GM12878 (cell line): Measurements from ENCODE around the gene SLC28A1. TPM values are rescaled to one million over a fixed set of nuclear protein-coding genes. Genes with fewer than 3 reads are reported as not detected.

ENCODE experiments used
- ATAC-seq: fragments of 200-7000 bp; cut with Tn5 transposase; 3 replicates; pipeline ENCODE4 v1.9.1; 2020; ENCODE audit warnings: mild to moderate bottlenecking, moderate library complexity
- BruUV-seq: library from RNA; stranded (reverse); fragments of 400-500 nt; replicated peaks from 2 replicates; lab custom pipeline; 2021; lab: Mats Ljungman, UMichigan
- CTCF ChIA-PET: fragments of 300-600 bp; sonication (Branson Sonifier 250); formaldehyde crosslinking; extraction: SDS; loops from one replicate; lab custom pipeline; 2021; ENCODE audit warnings: inconsistent platforms; lab: Yijun Ruan, JAX
- POLR2A ChIA-PET: fragments of 350-600 bp; formaldehyde crosslinking; extraction: SDS; loops from one replicate; lab custom pipeline; 2021; ENCODE audit warnings: inconsistent platforms; lab: Charles Lee
- RAD21 ChIA-PET: fragments of 300-600 bp; sonication (Branson Sonifier 250); formaldehyde crosslinking; loops from one replicate; lab custom pipeline; 2023; ENCODE audit warnings: antibody characterized with exemption; ENCODE audit not compliant: unreplicated experiment; lab: Charles Lee
- SMC1A ChIA-PET: fragments of 300-600 bp; sonication (Branson Sonifier 250); formaldehyde crosslinking; loops from one replicate; lab custom pipeline; 2023; ENCODE audit not compliant: unreplicated experiment, uncharacterized antibody; lab: Charles Lee
- DNase-seq: peaks from one replicate; pipeline ENCODE4 v3.0.0-alpha.2; 2011; ENCODE audit warnings: low read depth, low spot score
- FAIRE-seq: peaks from 3 replicates; lab custom pipeline; 2011; peaks lifted over from hg19 to GRCh38; lab: Jason Lieb, UNC
- H2AFZ ChIP-seq: 2 replicates; pipeline ENCODE4 v1.6.0; 2011; ENCODE audit warnings: low read depth, low read length, control low read depth; ENCODE audit not compliant: control insufficient read depth
- H3K27ac ChIP-seq: 2 replicates; pipeline ENCODE4 v1.5.1; 2011; ENCODE audit warnings: control low read depth; ENCODE audit not compliant: control insufficient read depth, insufficient read depth
- H3K27me3 ChIP-seq, 2 experiments: replicated peaks in 1 of 2; 2 replicates each; pipeline versions ENCODE4 v1.6.0 to v1.6.1; 2011; ENCODE audit warnings: low read length in 1 of 2; ENCODE audit not compliant: control insufficient read depth in 2 of 2, insufficient read depth in 2 of 2
- H3K36me3 ChIP-seq, 2 experiments: 2 replicates each; pipeline ENCODE4 v1.5.1; 2011; ENCODE audit warnings: low read length in 1 of 2; ENCODE audit not compliant: control insufficient read depth in 2 of 2, insufficient read depth in 2 of 2
- H3K4me1 ChIP-seq: 2 replicates; pipeline ENCODE4 v1.6.1; 2011; ENCODE audit warnings: mild to moderate bottlenecking, low read length, moderate library complexity, mixed read lengths; ENCODE audit not compliant: control insufficient read depth, insufficient read depth
- H3K4me2 ChIP-seq: 2 replicates; pipeline ENCODE4 v1.6.0; 2011; ENCODE audit warnings: control low read depth; ENCODE audit not compliant: control insufficient read depth, insufficient read depth
- H3K4me3 ChIP-seq: fragments of 200-600 bp; sonication (generic); 2 replicates; pipeline ENCODE4 v1.5.1; 2016
- H3K79me2 ChIP-seq: 2 replicates; pipeline ENCODE4 v1.6.0; 2011; ENCODE audit warnings: low read length; ENCODE audit not compliant: control insufficient read depth, insufficient read depth
- H3K9ac ChIP-seq: 2 replicates; pipeline ENCODE4 v1.8.0; 2011; ENCODE audit warnings: low read length, control low read depth, mixed read lengths; ENCODE audit not compliant: control insufficient read depth, insufficient read depth
- H3K9me3 ChIP-seq: replicated peaks from 3 replicates; pipeline ENCODE4 v1.5.1; 2011; ENCODE audit warnings: mild to moderate bottlenecking, low read length; ENCODE audit not compliant: control insufficient read depth, insufficient read depth
- H4K20me1 ChIP-seq: 2 replicates; pipeline ENCODE4 v1.6.0; 2011; ENCODE audit not compliant: control insufficient read depth, insufficient read depth
- IRF4 ChIP-seq: IDR thresholded peaks from 2 replicates; pipeline ENCODE4 v1.6.1; 2011; ENCODE audit warnings: low read depth, low read length
- JUNB ChIP-seq: IDR thresholded peaks from 2 replicates; pipeline ENCODE4 v1.6.1; 2016; ENCODE audit warnings: antibody characterized with exemption, mild to moderate bottlenecking
- KDM1A ChIP-seq: fragments of 200-600 bp; sonication (generic); IDR thresholded peaks from 2 replicates; pipeline ENCODE4 v1.6.1; 2016; ENCODE audit warnings: borderline replicate concordance
- MEF2A ChIP-seq: IDR thresholded peaks from 2 replicates; pipeline ENCODE4 v1.6.1; 2011; ENCODE audit warnings: low read depth, mild to moderate bottlenecking, low read length, moderate library complexity; ENCODE audit not compliant: insufficient read depth
- NBN ChIP-seq: fragments of 450-650 bp; IDR thresholded peaks from 2 replicates; pipeline ENCODE4 v1.6.1; 2016
- RELA ChIP-seq: fragments of 450-650 bp; IDR thresholded peaks from 2 replicates; pipeline ENCODE4 v1.8.0; 2014; ENCODE audit warnings: borderline replicate concordance; ENCODE audit not compliant: partially characterized antibody
- RELB ChIP-seq: fragments of 450-650 bp; IDR thresholded peaks from 2 replicates; pipeline ENCODE4 v1.6.1; 2017; ENCODE audit warnings: low read depth, mild to moderate bottlenecking, moderate library complexity
- RUNX3 ChIP-seq: IDR thresholded peaks from 2 replicates; pipeline ENCODE4 v1.6.1; 2012; ENCODE audit warnings: low read length, inconsistent platforms
- TBL1XR1 ChIP-seq: IDR thresholded peaks from 2 replicates; pipeline ENCODE4 v1.6.1; 2012; ENCODE audit warnings: low read depth, low read length, improper control_type of control experiment
- USF1 ChIP-seq: IDR thresholded peaks from 2 replicates; pipeline ENCODE4 v1.6.1; 2011; ENCODE audit warnings: borderline replicate concordance, low read depth, mild to moderate bottlenecking, moderate library complexity, mixed read lengths, low read length; ENCODE audit not compliant: insufficient read depth; ENCODE audit errors: extremely low read length
- WGBS: methylation state at CpG from one replicate; pipeline ENCODE4 v1.1.6; 2016; ENCODE audit warnings: low lambda C conversion rate; ENCODE audit not compliant: insufficient replicate concordance, insufficient coverage; ENCODE audit errors: missing lambda C conversion rate; 5-methylcytosine and 5-hydroxymethylcytosine counted together
- in situ Hi-C: fragments of 300-500 bp; cut with MboI; formaldehyde crosslinking; loops from 9 replicates; pipeline ENCODE4 v1.14.3; 2018; ENCODE audit warnings: mixed read lengths
- intact Hi-C: fragments of 100-400 bp; cut with micrococcal nuclease; formaldehyde crosslinking; loops from one replicate; pipeline ENCODE4 v1.14.2; 2022; ENCODE audit not compliant: unreplicated experiment
- polyA plus RNA-seq, 11 experiments: library from polyadenylated mRNA; depleted of rRNA in 4 of 11; unstranded in 6 of 11; stranded (reverse) in 5 of 11; fragments of >200 nt; fragmentation: Nextera tagmentation in 4 of 11; fragmentation: Illumina TruSeq in 1 of 11; extraction: Ambion mirVana in 4 of 11; extraction: Trizol in 1 of 11; gene quantifications; 1 replicate in 1 of 11; 2 replicates in 10 of 11; pipeline versions ENCODE4 v1.2.1 to v1.2.3, GENCODE V29; 2011 to 2016; ENCODE audit warnings: inconsistent platforms in 2 of 11, missing spikeins in 2 of 11, low read depth in 1 of 11
- total RNA-seq, 4 experiments: library from RNA; depleted of rRNA in 3 of 4; stranded (reverse); fragments of >200 nt in 3 of 4; fragmentation: Illumina TruSeq in 1 of 4; extraction: Trizol in 1 of 4; gene quantifications; 2 replicates each; pipeline versions ENCODE4 v1.2.1 to v1.2.3, GENCODE V29; 2013 to 2021
- TF ChIP-seq, protein P1 (sequence below): IDR thresholded peaks from 2 replicates; pipeline ENCODE4 v1.6.1; 2011; ENCODE audit warnings: mild to moderate bottlenecking, low read depth, low read length, moderate library complexity; ENCODE audit not compliant: insufficient replicate concordance
- TF ChIP-seq, protein P2 (sequence below): IDR thresholded peaks from 2 replicates; pipeline ENCODE4 v1.6.1; 2012; ENCODE audit warnings: low read depth, low read length, improper control_type of control experiment

Gene SLC28A1
- total and polyA plus RNA-seq, 10 of the 15 experiments (the other 5 are each of a cell fraction or from before 2014, with no cell fraction given) = not detected

GRCh38 chr15:84919106-84919667 is 34.7 kb downstream of the SLC28A1 start:
- no peak overlapping the region for H2AFZ ChIP-seq
- SMC1A ChIA-PET = no interaction called here
- H4K20me1 ChIP-seq = no peaks in the 10 kb centered on the region
- WGBS = 47% methylated on average over 2 of the region's 2 CpGs
- no peaks in the 10 kb centered on the region for H3K79me2 ChIP-seq
- no peak for ATAC-seq
- no peak overlapping the region for H3K4me3 ChIP-seq
- POLR2A ChIA-PET = interaction anchor here (0.9 kb wide), 1 partner anchor 11 kb away, joined by 3 read pairs; no protein-coding TSS in a partner anchor
- TF ChIP-seq RUNX3 = no peak
- TF ChIP-seq, protein P1, sequence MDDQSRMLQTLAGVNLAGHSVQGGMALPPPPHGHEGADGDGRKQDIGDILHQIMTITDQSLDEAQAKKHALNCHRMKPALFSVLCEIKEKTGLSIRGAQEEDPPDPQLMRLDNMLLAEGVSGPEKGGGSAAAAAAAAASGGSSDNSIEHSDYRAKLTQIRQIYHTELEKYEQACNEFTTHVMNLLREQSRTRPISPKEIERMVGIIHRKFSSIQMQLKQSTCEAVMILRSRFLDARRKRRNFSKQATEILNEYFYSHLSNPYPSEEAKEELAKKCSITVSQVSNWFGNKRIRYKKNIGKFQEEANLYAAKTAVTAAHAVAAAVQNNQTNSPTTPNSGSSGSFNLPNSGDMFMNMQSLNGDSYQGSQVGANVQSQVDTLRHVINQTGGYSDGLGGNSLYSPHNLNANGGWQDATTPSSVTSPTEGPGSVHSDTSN = no peak
- TF ChIP-seq JUNB = no peak
- no peak for TF ChIP-seq TBL1XR1
- TF ChIP-seq IRF4 = no peak
- no peak for TF ChIP-seq MEF2A
- no peak for TF ChIP-seq USF1
- no peak for TF ChIP-seq NBN
- TF ChIP-seq RELB = no peak
- no peak for TF ChIP-seq RELA
- no peak for TF ChIP-seq KDM1A
- TF ChIP-seq, protein P2, sequence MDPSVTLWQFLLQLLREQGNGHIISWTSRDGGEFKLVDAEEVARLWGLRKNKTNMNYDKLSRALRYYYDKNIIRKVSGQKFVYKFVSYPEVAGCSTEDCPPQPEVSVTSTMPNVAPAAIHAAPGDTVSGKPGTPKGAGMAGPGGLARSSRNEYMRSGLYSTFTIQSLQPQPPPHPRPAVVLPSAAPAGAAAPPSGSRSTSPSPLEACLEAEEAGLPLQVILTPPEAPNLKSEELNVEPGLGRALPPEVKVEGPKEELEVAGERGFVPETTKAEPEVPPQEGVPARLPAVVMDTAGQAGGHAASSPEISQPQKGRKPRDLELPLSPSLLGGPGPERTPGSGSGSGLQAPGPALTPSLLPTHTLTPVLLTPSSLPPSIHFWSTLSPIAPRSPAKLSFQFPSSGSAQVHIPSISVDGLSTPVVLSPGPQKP = no peak
- no peaks in the 10 kb centered on the region; a peak in 1 of 4 replicates for H3K27me3 ChIP-seq
- CTCF ChIA-PET = interaction anchor here (1.1 to 1.7 kb wide), 3 partner anchors 9 to 125 kb away, joined by 3 to 5 read pairs (median 4); no protein-coding TSS in a partner anchor
- RAD21 ChIA-PET = interaction anchor here (1.3 kb wide), 1 partner anchor 9 kb away, joined by 4 read pairs; no protein-coding TSS in a partner anchor
- no peak overlapping the region for H3K9ac ChIP-seq
- peaks cover 14% of the 10 kb centered on the region for H3K4me1 ChIP-seq
- DNase-seq = no peak
- intact Hi-C loops (no loop called here), in situ Hi-C loops (no loop called here)
- no peak for FAIRE-seq
- BruUV-seq = no TSS peak
- H3K36me3 ChIP-seq = no peaks in the 10 kb centered on the region
- H3K27ac ChIP-seq = no peak overlapping the region
- H3K4me2 ChIP-seq = no peak overlapping the region
- no peaks in the 10 kb centered on the region for H3K9me3 ChIP-seq
